K562 (cell line): ENCODE data around the gene U2SURP. TPM values are rescaled to one million over a fixed set of nuclear protein-coding genes. Genes with fewer than 3 reads are reported as not detected.
A peak's percentile ranks its signal among the peaks of the same experiment; 100 is the strongest.

ENCODE experiments used
- ATAC-seq: fragments of 200-7000 bp; cut with Tn5 transposase; 3 replicates; pipeline ENCODE4 v1.9.1; 2020; ENCODE audit warnings: moderate library complexity
- BruUV-seq: library from RNA; stranded (reverse); fragments of 400-500 nt; replicated peaks from 2 replicates; lab custom pipeline; 2021; lab: Mats Ljungman, UMichigan
- CTCF ChIA-PET: fragments of 300-600 bp; formaldehyde crosslinking; extraction: SDS; loops from one replicate; lab custom pipeline; 2021; ENCODE audit warnings: low intra/inter-chr PET ratio; lab: Yijun Ruan, JAX
- POLR2A ChIA-PET: fragments of 300-600, 350-650 bp; sonication (Branson Sonifier 250); formaldehyde crosslinking; extraction: SDS; loops from one replicate; lab custom pipeline; 2021; ENCODE audit warnings: antibody characterized with exemption, inconsistent platforms; lab: Yijun Ruan, JAX
- DNase-seq, 4 experiments: peaks; one replicate each; pipeline versions ENCODE4 v3.0.0 to v3.0.0-alpha.2; 2011 to 2018; ENCODE audit warnings: low spot score in 3 of 4, mixed read lengths in 3 of 4; ENCODE audit errors: extremely low read depth in 1 of 4
- FAIRE-seq: peaks from 2 replicates; lab custom pipeline; 2011; peaks lifted over from hg19 to GRCh38; lab: Jason Lieb, UNC
- H2AFZ ChIP-seq: 2 replicates; pipeline ENCODE4 v1.6.0; 2011; ENCODE audit warnings: low read depth, low read length, control low read depth, inconsistent platforms
- H3K27ac ChIP-seq: fragments of 200-600 bp; 3 replicates; pipeline ENCODE4 v1.8.0; 2011; ENCODE audit warnings: low read depth, mild to moderate bottlenecking, control low read depth, inconsistent platforms, low read length, moderate library complexity, mixed read lengths; ENCODE audit errors: extremely low read depth
- H3K27me3 ChIP-seq, 2 experiments: fragments of 300-600 bp in 1 of 2; 2 replicates in 1 of 2; 3 replicates in 1 of 2; pipeline versions ENCODE4 v1.6.0 to v1.8.0; 2011; ENCODE audit warnings: inconsistent platforms in 2 of 2, low read length in 2 of 2, mild to moderate bottlenecking in 1 of 2, mixed read lengths in 1 of 2, moderate library complexity in 1 of 2; ENCODE audit not compliant: control insufficient read depth in 2 of 2, insufficient read depth in 2 of 2
- H3K36me3 ChIP-seq: fragments of 300-600 bp; 3 replicates; pipeline ENCODE4 v1.8.0; 2011; ENCODE audit warnings: mild to moderate bottlenecking, low read length, inconsistent platforms; ENCODE audit not compliant: control insufficient read depth, insufficient read depth
- H3K4me1 ChIP-seq, 2 experiments: fragments of 200-600 bp in 1 of 2; replicated peaks in 1 of 2; 2 replicates in 1 of 2; 3 replicates in 1 of 2; pipeline versions ENCODE4 v1.5.1 to v1.8.0; 2011; ENCODE audit warnings: inconsistent platforms in 2 of 2, low read length in 2 of 2, mild to moderate bottlenecking in 1 of 2, mixed read lengths in 1 of 2, moderate library complexity in 1 of 2; ENCODE audit not compliant: control insufficient read depth in 2 of 2, insufficient read depth in 2 of 2
- H3K4me2 ChIP-seq: 2 replicates; pipeline ENCODE4 v1.6.1; 2011; ENCODE audit warnings: low read length, control low read depth, inconsistent platforms, mixed read lengths; ENCODE audit not compliant: insufficient read depth
- H3K4me3 ChIP-seq: fragments of 200-600 bp; sonication (generic), shearing (Covaris generic); 2 replicates; pipeline ENCODE4 v1.5.1; 2016; ENCODE audit warnings: control low read depth, inconsistent platforms
- H3K79me2 ChIP-seq: fragments of 200-600 bp; 3 replicates; pipeline ENCODE4 v1.8.0; 2011; ENCODE audit warnings: low read length, inconsistent platforms; ENCODE audit not compliant: control insufficient read depth, insufficient read depth
- H3K9ac ChIP-seq, 2 experiments: 2 replicates each; pipeline versions ENCODE4 v1.6.0 to v1.6.1; 2011; ENCODE audit warnings: low read depth in 2 of 2, low read length in 2 of 2, control low read depth in 1 of 2, inconsistent platforms in 1 of 2, mild to moderate bottlenecking in 1 of 2, mixed read lengths in 1 of 2; ENCODE audit not compliant: insufficient read depth in 1 of 2
- H3K9me1 ChIP-seq: one replicate; pipeline ENCODE4 v1.6.0; 2011; ENCODE audit warnings: inconsistent platforms, mild to moderate bottlenecking, low read length, moderate library complexity; ENCODE audit not compliant: control insufficient read depth, insufficient read depth
- H3K9me3 ChIP-seq: replicated peaks from 2 replicates; pipeline ENCODE4 v1.5.1; 2011; ENCODE audit warnings: low read depth, low read length, inconsistent platforms; ENCODE audit not compliant: control insufficient read depth, insufficient read depth
- H4K20me1 ChIP-seq: replicated peaks from 2 replicates; pipeline ENCODE4 v1.6.1; 2011; ENCODE audit warnings: low read length, inconsistent platforms, mixed read lengths; ENCODE audit not compliant: control insufficient read depth, insufficient read depth
- CHD4 ChIP-seq: fragments of 200-600 bp; sonication (generic); IDR thresholded peaks from 3 replicates; pipeline ENCODE4 v1.6.1; 2012; ENCODE audit warnings: low read depth, mild to moderate bottlenecking, mixed read lengths, low read length, inconsistent platforms; ENCODE audit not compliant: insufficient read depth, insufficient replicate concordance, poor library complexity, severe bottlenecking
- CTCF ChIP-seq, 3 experiments: IDR thresholded peaks in 2 of 3; conservative IDR thresholded peaks in 1 of 3; 2 replicates each; pipeline ENCODE4 v1.5.1; 2011 to 2012; ENCODE audit warnings: low read length in 3 of 3, mild to moderate bottlenecking in 3 of 3, control low read depth in 2 of 3, improper control_type of control experiment in 1 of 3, inconsistent platforms in 1 of 3, low read depth in 1 of 3, mixed read lengths in 1 of 3, moderate library complexity in 1 of 3; ENCODE audit not compliant: insufficient read depth in 2 of 3
- EP300 ChIP-seq: IDR thresholded peaks from 2 replicates; pipeline ENCODE4 v1.6.1; 2012; ENCODE audit warnings: low read length, improper control_type of control experiment
- HDAC2 ChIP-seq: fragments of 450-650 bp; IDR thresholded peaks from 2 replicates; pipeline ENCODE4 v1.6.1; 2016; ENCODE audit warnings: mild to moderate bottlenecking
- HDAC8 ChIP-seq: fragments of 450-650 bp; IDR thresholded peaks from 2 replicates; pipeline ENCODE4 v1.6.1; 2016; ENCODE audit warnings: mild to moderate bottlenecking, missing genetic modification characterization, moderate library complexity, missing compliant biosample characterization
- KDM5B ChIP-seq: fragments of 200-600 bp; sonication (generic); IDR thresholded peaks from 2 replicates; pipeline ENCODE4 v1.6.1; 2012; ENCODE audit warnings: low read depth, mild to moderate bottlenecking, moderate library complexity, low read length, control low read depth, inconsistent platforms; ENCODE audit not compliant: insufficient replicate concordance
- MXD1 ChIP-seq: fragments of 250-450 bp; sonication (Bioruptor Pico); IDR thresholded peaks from 2 replicates; pipeline ENCODE4 v1.8.0; 2021; ENCODE audit warnings: borderline replicate concordance, mild to moderate bottlenecking, moderate library complexity; ENCODE audit not compliant: poor library complexity, severe bottlenecking
- PCBP2 ChIP-seq: fragments of 200-400 bp; formaldehyde crosslinking; IDR thresholded peaks from 2 replicates; pipeline ENCODE4 v1.6.1; 2018; ENCODE audit warnings: low read length, low read depth, mild to moderate bottlenecking, moderate library complexity; ENCODE audit not compliant: poor library complexity, severe bottlenecking
- PRDM10 ChIP-seq: fragments of 450-650 bp; IDR thresholded peaks from 2 replicates; pipeline ENCODE4 v1.6.1; 2018; ENCODE audit not compliant: partially characterized antibody
- PTTG1 ChIP-seq: fragments of 450-650 bp; IDR thresholded peaks from 2 replicates; pipeline ENCODE4 v1.6.1; 2016; ENCODE audit warnings: low read depth, mild to moderate bottlenecking, missing genetic modification characterization, missing compliant biosample characterization
- TBP ChIP-seq: optimal IDR thresholded peaks from 2 replicates; pipeline ENCODE3; 2011; ENCODE audit warnings: low read depth, low read length, improper control_type of control experiment
- ZNF232 ChIP-seq: sonication (generic); formaldehyde crosslinking; IDR thresholded peaks from 2 replicates; pipeline ENCODE4 v1.8.0; 2022; ENCODE audit warnings: mild to moderate bottlenecking, missing genetic modification reagents
- ZNF24 ChIP-seq: fragments of 450-650 bp; IDR thresholded peaks from 2 replicates; pipeline ENCODE4 v1.6.1; 2016
- ZNF696 ChIP-seq: fragments of 250-450 bp; sonication (Bioruptor Pico); conservative IDR thresholded peaks from 2 replicates; pipeline ENCODE4 v1.4.0; 2020; ENCODE audit warnings: mild to moderate bottlenecking, moderate library complexity
- ZNF785 ChIP-seq: fragments of 250-450 bp; sonication (Bioruptor Pico); IDR thresholded peaks from 2 replicates; pipeline ENCODE4 v1.4.0; 2020; ENCODE audit warnings: mild to moderate bottlenecking
- WGBS: fragments of 100-300 bp; shearing (Covaris generic); methylation state at CpG from one replicate; pipeline ENCODE4 v1.1.6; 2016; ENCODE audit warnings: low coverage, mixed read lengths; ENCODE audit not compliant: insufficient coverage; ENCODE audit errors: missing lambda C conversion rate; 5-methylcytosine and 5-hydroxymethylcytosine counted together
- in situ Hi-C: fragments of 300-500 bp; cut with MboI; formaldehyde crosslinking; loops from 4 replicates; pipeline ENCODE4 v1.15.0; 2018; ENCODE audit warnings: inconsistent platforms, mixed read lengths
- intact Hi-C: fragments of 100-400 bp; cut with micrococcal nuclease; formaldehyde crosslinking; loops from 2 replicates; pipeline ENCODE4 v1.14.2; 2022
- polyA plus RNA-seq, 8 experiments: library from polyadenylated mRNA; depleted of rRNA in 4 of 8; stranded (reverse) in 5 of 8; unstranded in 3 of 8; fragments of >200 nt; fragmentation: Nextera tagmentation in 2 of 8; fragmentation: Illumina TruSeq in 1 of 8; extraction: Ambion mirVana in 2 of 8; extraction: Trizol in 1 of 8; gene quantifications; 2 replicates each; pipeline versions ENCODE4 v1.2.1 to v1.2.3, GENCODE V29; 2011 to 2014; ENCODE audit warnings: inconsistent platforms in 1 of 8, missing spikeins in 1 of 8
- total RNA-seq, 7 experiments: library from RNA; depleted of rRNA in 6 of 7; stranded (reverse); fragments of >200 nt in 6 of 7; fragmentation: Illumina TruSeq in 2 of 7; extraction: Trizol in 2 of 7; gene quantifications; 2 replicates each; pipeline versions ENCODE4 v1.2.1 to v1.2.3, GENCODE V29; 2011 to 2021; ENCODE audit warnings: low replicate concordance in 1 of 7

U2SURP gene
- total and polyA plus RNA-seq, 9 of the 15 experiments (the other 6 are each of a cell fraction or from before 2014, with no cell fraction given): 128 to 322 (median 191) TPM

GRCh38 chr3:143099690-143100089, 98.3 kb downstream of the U2SURP start:
- no peak overlapping the region for H3K4me3 ChIP-seq
- H3K36me3 ChIP-seq: no peaks in the 10 kb centered on the region
- H3K4me2 ChIP-seq: no peak overlapping the region
- H3K4me1 ChIP-seq: peaks cover 0 to 4% of the 10 kb centered on the region in 2 experiments; a peak in 2 of 5 replicates
- peak overlapping the region; percentile 64 for H2AFZ ChIP-seq
- ATAC-seq: no peak
- ChIA-PET CTCF (no interaction called here), POLR2A (interaction anchor here (0.8 to 1.3 kb wide), 2 partner anchors 40 to 43 kb away, joined by 3 to 4 read pairs; no protein-coding TSS in a partner anchor)
- no peaks in the 10 kb centered on the region for H3K79me2 ChIP-seq
- H3K9me1 ChIP-seq: no peaks in the 10 kb centered on the region
- no peak for DNase-seq
- no peaks in the 10 kb centered on the region for H4K20me1 ChIP-seq
- H3K9ac ChIP-seq: no peak overlapping the region
- no peak overlapping the region for H3K27ac ChIP-seq
- 53% methylated on average over 2 of the region's 2 CpGs for WGBS
- intact Hi-C loops: no loop called here
- BruUV-seq: no TSS peak
- in situ Hi-C loops: no loop called here
- peaks cover 12% of the 10 kb centered on the region for H3K9me3 ChIP-seq
- no peaks in the 10 kb centered on the region for H3K27me3 ChIP-seq
- FAIRE-seq: no peak
- TF ChIP-seq ZNF785 (CRISPR knock-in tag) (no peak), KDM5B (no peak), MXD1 (no peak), ZNF232 (CRISPR knock-in tag) (no peak), PCBP2 (no peak), CTCF (IDR thresholded peaks at IDR 0.05 in 2 of 3, conservative IDR thresholded peaks at IDR 0.05 in 1 of 3; ENCODE audit: insufficient read depth in 2 of 3, low read depth in 1 of 3, low read length in 3 of 3) (no peak), ZNF24 (no peak), TBP (no peak), EP300 (no peak), CHD4 (no peak), PRDM10 (no peak), PTTG1 (no peak), HDAC8 (tag) (no peak), HDAC2 (no peak), ZNF696 (CRISPR knock-in tag) (no peak)
